B cell (primary cell): Measurements from ENCODE around the gene CBX5. TPM values are rescaled to one million over a fixed set of nuclear protein-coding genes. Genes with fewer than 3 reads are reported as not detected.

Experiments used
- ATAC-seq: fragments of 200-7000 bp; cut with Tn5 transposase; one replicate; pipeline ENCODE4 v1.10.0; 2021; ENCODE audit warnings: low read depth, mild to moderate bottlenecking, moderate number of reproducible peaks, moderate library complexity
- CTCF ChIA-PET: fragments of 350-600 bp; sonication (Branson Sonifier 250); formaldehyde crosslinking; loops from one replicate; lab custom pipeline; 2021; ENCODE audit warnings: antibody characterized with exemption, inconsistent platforms; lab: Charles Lee
- POLR2A ChIA-PET: fragments of 350-600 bp; sonication (Branson Sonifier 250); formaldehyde crosslinking; loops from one replicate; lab custom pipeline; 2021; ENCODE audit warnings: antibody characterized with exemption; lab: Charles Lee
- DNase-seq: peaks from one replicate; pipeline ENCODE4 v3.0.0; 2013
- H2AFZ ChIP-seq: 2 replicates; pipeline ENCODE4 v1.6.1; 2012; ENCODE audit warnings: mild to moderate bottlenecking, low read depth, low read length; ENCODE audit not compliant: insufficient read depth, poor library complexity, severe bottlenecking
- H3K27ac ChIP-seq, 2 donors: 1 replicate in 1 of 2; 2 replicates in 1 of 2; pipeline ENCODE4 v1.5.1; 2012 to 2013; ENCODE audit warnings: low read length in 2 of 2, mild to moderate bottlenecking in 2 of 2, moderate library complexity in 1 of 2
- H3K27me3 ChIP-seq, 4 experiments: fragments of 200-600 bp in 1 of 4; sonication (generic) in 1 of 4; replicated peaks in 1 of 4; 1 replicate in 2 of 4; 2 replicates in 2 of 4; pipeline versions ENCODE4 v1.6.1 to v1.7.0; 2013 to 2016; ENCODE audit warnings: low read length in 3 of 4, mild to moderate bottlenecking in 2 of 4, mixed read lengths in 1 of 4, moderate library complexity in 1 of 4; ENCODE audit not compliant: insufficient read depth in 4 of 4, control insufficient read depth in 3 of 4; ENCODE audit errors: control extremely low read depth in 1 of 4
- H3K36me3 ChIP-seq, 2 experiments: replicated peaks in 1 of 2; 1 replicate in 1 of 2; 2 replicates in 1 of 2; pipeline versions ENCODE4 v1.6.1 to v1.7.1; 2013; ENCODE audit warnings: low read length in 1 of 2; ENCODE audit not compliant: insufficient read depth in 2 of 2, control insufficient read depth in 1 of 2; ENCODE audit errors: control extremely low read depth in 1 of 2, extremely low read depth in 1 of 2
- H3K4me1 ChIP-seq, 2 donors: fragments of 200-600 bp in 1 of 2; sonication (generic) in 1 of 2; 1 replicate in 1 of 2; 2 replicates in 1 of 2; pipeline versions ENCODE4 v1.5.1 to v1.6.1; 2013 to 2017; ENCODE audit warnings: low read length in 2 of 2; ENCODE audit not compliant: control insufficient read depth in 2 of 2, insufficient read depth in 2 of 2
- H3K4me2 ChIP-seq: replicated peaks from 2 replicates; pipeline ENCODE3; 2012; ENCODE audit warnings: mild to moderate bottlenecking, low read depth, low read length; ENCODE audit not compliant: poor library complexity, severe bottlenecking
- H3K4me3 ChIP-seq, 5 experiments: fragments of 200-600 bp in 1 of 5; sonication (generic) in 1 of 5; 1 replicate in 3 of 5; 2 replicates in 2 of 5; pipeline versions ENCODE4 v1.5.1 to v1.7.0; 2011 to 2016; ENCODE audit warnings: low read length in 4 of 5, mild to moderate bottlenecking in 4 of 5, low read depth in 2 of 5, control low read depth in 1 of 5, moderate library complexity in 1 of 5; ENCODE audit not compliant: insufficient read depth in 1 of 5; ENCODE audit errors: control extremely low read depth in 1 of 5, extremely low read depth in 1 of 5
- H3K79me2 ChIP-seq: fragments of 200-600 bp; sonication (generic); one replicate; pipeline ENCODE4 v1.6.0; 2016; ENCODE audit warnings: low read length; ENCODE audit not compliant: control insufficient read depth, insufficient read depth
- H3K9ac ChIP-seq: fragments of 200-600 bp; sonication (generic); 2 replicates; pipeline ENCODE4 v1.6.1; 2017; ENCODE audit warnings: mild to moderate bottlenecking, low read length, moderate library complexity
- H3K9me3 ChIP-seq, 3 donors: one replicate each; pipeline versions ENCODE4 v1.6.1 to v1.7.1; 2013; ENCODE audit warnings: low read length in 2 of 3; ENCODE audit not compliant: control insufficient read depth in 2 of 3, insufficient read depth in 1 of 3; ENCODE audit errors: control extremely low read depth in 1 of 3
- H4K20me1 ChIP-seq: 2 replicates; pipeline ENCODE4 v1.6.0; 2012; ENCODE audit warnings: mild to moderate bottlenecking, low read length; ENCODE audit not compliant: insufficient read depth, control insufficient read depth, poor library complexity, severe bottlenecking
- H3K27ac Mint-ChIP-seq: one replicate; pipeline ENCODE4 v1.8.0; 2021; ENCODE audit warnings: mixed read lengths
- H3K27me3 Mint-ChIP-seq: one replicate; pipeline ENCODE4 v1.8.0; 2021; ENCODE audit warnings: mixed read lengths
- H3K4me1 Mint-ChIP-seq: one replicate; pipeline ENCODE4 v1.8.0; 2021; ENCODE audit warnings: mixed read lengths
- H3K4me3 Mint-ChIP-seq: one replicate; pipeline ENCODE4 v1.8.0; 2021; ENCODE audit warnings: mixed read lengths
- H3K9me3 Mint-ChIP-seq: one replicate; pipeline ENCODE4 v1.8.0; 2022; ENCODE audit warnings: mixed read lengths; ENCODE audit not compliant: insufficient read depth
- EZH2 ChIP-seq: IDR thresholded peaks from 2 replicates; pipeline ENCODE4 v1.6.1; 2012; ENCODE audit warnings: borderline replicate concordance, low read depth, mild to moderate bottlenecking, moderate library complexity, low read length; ENCODE audit not compliant: insufficient read depth, poor library complexity, severe bottlenecking
- WGBS: methylation state at CpG from one replicate; pipeline ENCODE4 v1.1.5; 2013; ENCODE audit warnings: missing lambda C conversion rate; ENCODE audit not compliant: insufficient coverage; 5-methylcytosine and 5-hydroxymethylcytosine counted together
- intact Hi-C: fragments of 100-400 bp; cut with micrococcal nuclease; formaldehyde crosslinking; loops from one replicate; pipeline ENCODE4 v1.10.0; 2022
- polyA plus RNA-seq: library from polyadenylated mRNA; depleted of rRNA; stranded (reverse); fragments of >200 nt; gene quantifications from 2 replicates; pipeline ENCODE4 v1.2.3, GENCODE V29; 2012
- total RNA-seq, 2 donors: library from RNA; stranded (reverse); fragments of 120-200 nt in 1 of 2; gene quantifications; 1 replicate in 1 of 2; 2 replicates in 1 of 2; pipeline versions ENCODE4 v1.2.3 to v1.2.4, GENCODE V29; 2013 to 2022
- TF ChIP-seq, protein P1 (sequence below): fragments of 200-600 bp; IDR thresholded peaks from one replicate; pipeline ENCODE4 v1.8.0; 2022; ENCODE audit warnings: antibody characterized with exemption, mild to moderate bottlenecking

The CBX5 gene
- total and polyA plus RNA-seq, 2 donors (not counting 1 experiment from before 2014, with no cell fraction given), result 10.5 to 66.2 TPM

- peaks cover 43% of the 10 kb centered on the region for H3K27me3 Mint-ChIP-seq
Measured at GRCh38 chr12:54206791-54207190, 73.1 kb downstream of the CBX5 start.

GRCh38 chr12:54204316-54204715 is 75.6 kb downstream of the CBX5 start:
- 85% methylated on average over 5 of the region's 7 CpGs for WGBS
- CTCF ChIA-PET, result interaction anchor here (3.8 to 7.9 kb wide), 4 partner anchors 8 to 198 kb away, joined by 26 to 159 read pairs (median 100); partner anchors contain the start of genes HOXC5 and HOXC8
- POLR2A ChIA-PET, result no interaction called here
- H3K4me1 ChIP-seq, result peaks cover 0 to 4% of the 10 kb centered on the region in 2 donors
- intact Hi-C loops, result no loop called here
- no peak for ATAC-seq
- DNase-seq, result no peak
- Mint-ChIP-seq H3K4me3 (no peak overlapping the region), H3K9me3 (no peaks in the 10 kb centered on the region), H3K4me1 (peaks cover 4% of the 10 kb centered on the region), H3K27me3 (peaks cover 60% of the 10 kb centered on the region), H3K27ac (no peak overlapping the region)
- H3K27ac ChIP-seq, result no peak overlapping the region
- no peaks in the 10 kb centered on the region for H3K36me3 ChIP-seq
- no peak overlapping the region for H3K4me2 ChIP-seq
- peaks cover 0 to 8% (median 0%) of the 10 kb centered on the region in 3 donors for H3K9me3 ChIP-seq
- H3K79me2 ChIP-seq, result no peaks in the 10 kb centered on the region
- H4K20me1 ChIP-seq, result no peaks in the 10 kb centered on the region
- no peak overlapping the region for H3K4me3 ChIP-seq
- TF ChIP-seq, protein P1, sequence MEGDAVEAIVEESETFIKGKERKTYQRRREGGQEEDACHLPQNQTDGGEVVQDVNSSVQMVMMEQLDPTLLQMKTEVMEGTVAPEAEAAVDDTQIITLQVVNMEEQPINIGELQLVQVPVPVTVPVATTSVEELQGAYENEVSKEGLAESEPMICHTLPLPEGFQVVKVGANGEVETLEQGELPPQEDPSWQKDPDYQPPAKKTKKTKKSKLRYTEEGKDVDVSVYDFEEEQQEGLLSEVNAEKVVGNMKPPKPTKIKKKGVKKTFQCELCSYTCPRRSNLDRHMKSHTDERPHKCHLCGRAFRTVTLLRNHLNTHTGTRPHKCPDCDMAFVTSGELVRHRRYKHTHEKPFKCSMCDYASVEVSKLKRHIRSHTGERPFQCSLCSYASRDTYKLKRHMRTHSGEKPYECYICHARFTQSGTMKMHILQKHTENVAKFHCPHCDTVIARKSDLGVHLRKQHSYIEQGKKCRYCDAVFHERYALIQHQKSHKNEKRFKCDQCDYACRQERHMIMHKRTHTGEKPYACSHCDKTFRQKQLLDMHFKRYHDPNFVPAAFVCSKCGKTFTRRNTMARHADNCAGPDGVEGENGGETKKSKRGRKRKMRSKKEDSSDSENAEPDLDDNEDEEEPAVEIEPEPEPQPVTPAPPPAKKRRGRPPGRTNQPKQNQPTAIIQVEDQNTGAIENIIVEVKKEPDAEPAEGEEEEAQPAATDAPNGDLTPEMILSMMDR, result no peak
- no peak for TF ChIP-seq EZH2
- H3K9ac ChIP-seq, result no peak overlapping the region
- no peak overlapping the region for H2AFZ ChIP-seq
- peaks cover 0 to 69% (median 17%) of the 10 kb centered on the region in 4 experiments for H3K27me3 ChIP-seq

More at GRCh38 chr12:54206791-54207190, 73.1 kb downstream of the CBX5 start:
- H3K9me3 ChIP-seq, result peaks cover 0 to 2% (median 0%) of the 10 kb centered on the region in 3 donors
- H3K4me1 ChIP-seq, result peaks cover 0 to 4% of the 10 kb centered on the region in 2 donors
- no peak overlapping the region for H3K4me2 ChIP-seq
- H3K27ac Mint-ChIP-seq, result no peak overlapping the region
- no peaks in the 10 kb centered on the region for H3K79me2 ChIP-seq
- POLR2A ChIA-PET, result interaction anchor here (0.6 kb wide), 1 partner anchor 9 kb away, joined by 3 read pairs; no protein-coding TSS in a partner anchor
- no peak overlapping the region for H2AFZ ChIP-seq
- H3K4me3 ChIP-seq, result no peak overlapping the region
- 82% methylated on average over 1 of the region's 1 CpG for WGBS
- H3K27ac ChIP-seq, result no peak overlapping the region
- no peaks in the 10 kb centered on the region for H4K20me1 ChIP-seq
- no peaks in the 10 kb centered on the region for H3K36me3 ChIP-seq
- no peak for ATAC-seq
- H3K9ac ChIP-seq, result no peak overlapping the region
- H3K4me3 Mint-ChIP-seq, result no peak overlapping the region
- peaks cover 0 to 68% (median 6%) of the 10 kb centered on the region in 4 experiments for H3K27me3 ChIP-seq
- intact Hi-C loops, result loop anchor here (1.0 to 5.0 kb wide), 4 partner anchors 18 to 504 kb away; partner anchors contain the start of gene SMUG1
- DNase-seq, result no peak
- TF ChIP-seq, protein P1, result no peak
- no peak for TF ChIP-seq EZH2
- CTCF ChIA-PET, result interaction anchor here (0.7 to 7.9 kb wide), 23 partner anchors 9 to 461 kb away, joined by 3 to 159 read pairs (median 5); partner anchors contain the start of genes HOXC4, HOXC5, HOXC8 and HOXC9
- no peaks in the 10 kb centered on the region for H3K9me3 Mint-ChIP-seq
- H3K4me1 Mint-ChIP-seq, result peaks cover 4% of the 10 kb centered on the region
